Measurements from ENCODE around the gene CCDC30. TPM values are rescaled to one million over a fixed set of nuclear protein-coding genes. Genes with fewer than 3 reads are reported as not detected.

CCDC30 gene
- total and polyA plus RNA-seq, 9 of the 15 experiments (the other 6 are each of a cell fraction or from before 2014, with no cell fraction given) = 0.05 to 0.91 (median 0.24) TPM

GRCh38 chr1:42523171-42523570 is 60.1 kb downstream of the CCDC30 start (continued):
- no peak for TF ChIP-seq E4F1 (CRISPR knock-in tag; IDR thresholded peaks at IDR 0.05; ENCODE audit: borderline replicate concordance)
- TF ChIP-seq NCOA1 (IDR thresholded peaks at IDR 0.05; ENCODE audit: low read depth) = no peak
- no peak for TF ChIP-seq RBM15 (IDR thresholded peaks at IDR 0.05; ENCODE audit: insufficient read depth, low read length)
- TF ChIP-seq PYGO2 (tag; IDR thresholded peaks at IDR 0.05) = no peak
- TF ChIP-seq ZNF318 (IDR thresholded peaks at IDR 0.05; ENCODE audit: borderline replicate concordance in 1 of 2, low read depth in 1 of 2) = no peak
- TF ChIP-seq ZNF146 (CRISPR knock-in tag; IDR thresholded peaks at IDR 0.05; ENCODE audit: unreplicated experiment) = no peak
